H1 (cell line): ENCODE results near the gene SCAMP3. TPM values are rescaled to one million over a fixed set of nuclear protein-coding genes. Genes with fewer than 3 reads are reported as not detected.
"Not testable (repeated sequence)": the region's sequence is repeated elsewhere in the genome, so short reads cannot be mapped to it uniquely, and the experiment has no call there.

Source experiments
- CTCF ChIA-PET: fragments of 300-600 bp; sonication (Branson Sonifier 250); formaldehyde crosslinking; loops from one replicate; lab custom pipeline; 2021; ENCODE audit not compliant: partially characterized antibody; lab: Charles Lee
- POLR2A ChIA-PET: fragments of 300-600 bp; sonication (Branson Sonifier 250); formaldehyde crosslinking; loops from one replicate; lab custom pipeline; 2021; ENCODE audit warnings: inconsistent platforms; ENCODE audit not compliant: partially characterized antibody; lab: Charles Lee
- DNase-seq, 2 experiments: peaks; one replicate each; pipeline versions ENCODE4 v3.0.0 to v3.0.0-alpha.2; 2010 to 2022; ENCODE audit warnings: low spot score in 2 of 2, low read depth in 1 of 2, mixed read lengths in 1 of 2
- FAIRE-seq: peaks from 2 replicates; lab custom pipeline; 2011; peaks lifted over from hg19 to GRCh38; lab: Jason Lieb, UNC
- H2AFZ ChIP-seq: 2 replicates; pipeline ENCODE4 v1.8.1; 2012; ENCODE audit warnings: low read length, inconsistent platforms
- H2AK5ac ChIP-seq: 2 replicates; pipeline ENCODE4 v1.6.1; 2013; ENCODE audit warnings: low read depth, low read length
- H2BK120ac ChIP-seq: replicated peaks from 2 replicates; pipeline ENCODE3; 2013; ENCODE audit warnings: low read depth, low read length, inconsistent platforms
- H2BK12ac ChIP-seq: 2 replicates; pipeline ENCODE4 v1.6.1; 2013; ENCODE audit warnings: low read depth, low read length
- H2BK15ac ChIP-seq: 2 replicates; pipeline ENCODE4 v1.6.1; 2013; ENCODE audit warnings: low read length
- H2BK20ac ChIP-seq: 2 replicates; pipeline ENCODE4 v1.6.1; 2013; ENCODE audit warnings: low read length
- H2BK5ac ChIP-seq: 2 replicates; pipeline ENCODE4 v1.6.1; 2013; ENCODE audit warnings: low read depth, low read length
- H3K14ac ChIP-seq: 2 replicates; pipeline ENCODE4 v1.6.1; 2013; ENCODE audit warnings: inconsistent platforms; ENCODE audit not compliant: insufficient read length
- H3K18ac ChIP-seq: 2 replicates; pipeline ENCODE4 v1.6.1; 2013; ENCODE audit warnings: low read length; ENCODE audit errors: extremely low read depth
- H3K23ac ChIP-seq: 2 replicates; pipeline ENCODE4 v1.6.1; 2013; ENCODE audit warnings: inconsistent platforms; ENCODE audit not compliant: insufficient read length
- H3K23me2 ChIP-seq: 2 replicates; pipeline ENCODE4 v1.6.1; 2013; ENCODE audit warnings: low read depth, low read length
- H3K27ac ChIP-seq: 2 replicates; pipeline ENCODE4 v1.6.1; 2011; ENCODE audit warnings: low read depth, low read length, inconsistent platforms
- H3K27me3 ChIP-seq, 4 experiments: replicated peaks in 1 of 4; 1 replicate in 1 of 4; 2 replicates in 3 of 4; pipeline versions ENCODE4 v1.6.1 to v1.8.1; 2011 to 2013; ENCODE audit warnings: low read length in 3 of 4, mild to moderate bottlenecking in 3 of 4, inconsistent platforms in 2 of 4, mixed read lengths in 2 of 4, moderate library complexity in 1 of 4; ENCODE audit not compliant: control insufficient read depth in 3 of 4, insufficient read depth in 3 of 4; ENCODE audit errors: extremely low read depth in 1 of 4
- H3K36me3 ChIP-seq, 4 experiments: 2 replicates each; pipeline versions ENCODE4 v1.6.1 to v1.8.1; 2011 to 2013; ENCODE audit warnings: mild to moderate bottlenecking in 4 of 4, low read length in 3 of 4, moderate library complexity in 2 of 4, control low read depth in 1 of 4, inconsistent platforms in 1 of 4; ENCODE audit not compliant: insufficient read depth in 4 of 4, control insufficient read depth in 2 of 4
- H3K4ac ChIP-seq: replicated peaks from 2 replicates; pipeline ENCODE3; 2013; ENCODE audit warnings: low read length, low read depth, mixed read lengths, inconsistent platforms; ENCODE audit not compliant: insufficient read length
- H3K4me1 ChIP-seq, 4 experiments: replicated peaks in 1 of 4; 1 replicate in 1 of 4; 2 replicates in 3 of 4; pipeline versions ENCODE4 v1.6.1 to v1.8.1; 2011 to 2013; ENCODE audit warnings: low read length in 3 of 4, inconsistent platforms in 2 of 4, mixed read lengths in 1 of 4; ENCODE audit not compliant: insufficient read depth in 4 of 4, control insufficient read depth in 3 of 4
- H3K4me2 ChIP-seq, 2 experiments: 2 replicates each; pipeline versions ENCODE4 v1.6.1 to v1.8.1; 2011 to 2013; ENCODE audit warnings: low read depth in 2 of 2, low read length in 2 of 2, control low read depth in 1 of 2, inconsistent platforms in 1 of 2, mild to moderate bottlenecking in 1 of 2; ENCODE audit not compliant: insufficient read depth in 1 of 2
- H3K4me3 ChIP-seq, 4 experiments: fragments of 200-600, 300-600 bp in 1 of 4; sonication (generic), shearing (Covaris generic), sonication (Bioruptor Twin) in 1 of 4; 2 replicates each; pipeline versions ENCODE4 v1.5.1 to v1.8.1; 2011 to 2016; ENCODE audit warnings: low read length in 4 of 4, low read depth in 3 of 4, control low read depth in 2 of 4, inconsistent platforms in 2 of 4, mild to moderate bottlenecking in 2 of 4, mixed read lengths in 1 of 4, moderate library complexity in 1 of 4; ENCODE audit not compliant: insufficient read depth in 2 of 4; ENCODE audit errors: extremely low read depth in 1 of 4
- H3K56ac ChIP-seq: replicated peaks from 2 replicates; pipeline ENCODE3; 2013; ENCODE audit warnings: low read depth, mild to moderate bottlenecking, mixed read lengths, low read length, inconsistent platforms; ENCODE audit not compliant: insufficient read length
- H3K79me1 ChIP-seq: 2 replicates; pipeline ENCODE4 v1.6.1; 2013; ENCODE audit warnings: low read depth, low read length, control low read depth
- H3K79me2 ChIP-seq, 2 experiments: 2 replicates each; pipeline versions ENCODE4 v1.6.1 to v1.8.1; 2012 to 2013; ENCODE audit warnings: low read length in 2 of 2, mild to moderate bottlenecking in 2 of 2, inconsistent platforms in 1 of 2; ENCODE audit not compliant: insufficient read depth in 2 of 2, control insufficient read depth in 1 of 2
- H3K9ac ChIP-seq, 4 experiments: replicated peaks in 1 of 4; 1 replicate in 1 of 4; 2 replicates in 3 of 4; pipeline versions ENCODE4 v1.6.1 to v1.8.1; 2011 to 2013; ENCODE audit warnings: low read depth in 3 of 4, low read length in 3 of 4, control low read depth in 2 of 4, mild to moderate bottlenecking in 2 of 4, moderate library complexity in 2 of 4, inconsistent platforms in 1 of 4; ENCODE audit errors: extremely low read depth in 1 of 4
- H3K9me3 ChIP-seq, 2 experiments: 2 replicates each; pipeline versions ENCODE4 v1.6.1 to v1.8.1; 2012 to 2013; ENCODE audit warnings: mild to moderate bottlenecking in 2 of 2, moderate library complexity in 2 of 2, control low read depth in 1 of 2, inconsistent platforms in 1 of 2, low read depth in 1 of 2, low read length in 1 of 2, mixed read lengths in 1 of 2; ENCODE audit not compliant: insufficient read depth in 2 of 2
- H4K20me1 ChIP-seq, 2 experiments: replicated peaks in 1 of 2; 2 replicates each; pipeline versions ENCODE3 to v1.8.1; 2011 to 2013; ENCODE audit warnings: inconsistent platforms in 2 of 2, low read length in 2 of 2, mild to moderate bottlenecking in 1 of 2; ENCODE audit not compliant: insufficient read depth in 2 of 2, control insufficient read depth in 1 of 2
- H4K5ac ChIP-seq: 2 replicates; pipeline ENCODE4 v1.6.1; 2013; ENCODE audit warnings: low read length, low read depth, mixed read lengths, inconsistent platforms; ENCODE audit not compliant: insufficient read length
- H4K8ac ChIP-seq: 2 replicates; pipeline ENCODE4 v1.8.0; 2013; ENCODE audit warnings: mild to moderate bottlenecking, moderate library complexity, low read length, inconsistent platforms; ENCODE audit not compliant: insufficient read depth; ENCODE audit errors: extremely low read depth
- H4K91ac ChIP-seq: replicated peaks from 2 replicates; pipeline ENCODE3; 2013; ENCODE audit warnings: low read length, mixed read lengths, inconsistent platforms; ENCODE audit not compliant: insufficient read length
- WGBS, 2 experiments: shearing (Covaris generic) in 1 of 2; methylation state at CpG; one replicate each; pipeline versions ENCODE4 v1.1.6 to v1.1.7; 2013 to 2015; ENCODE audit warnings: low lambda C conversion rate in 2 of 2, mixed read lengths in 2 of 2, inconsistent platforms in 1 of 2, low coverage in 1 of 2, missing lambda C conversion rate in 1 of 2; ENCODE audit not compliant: insufficient replicate concordance in 2 of 2, insufficient coverage in 1 of 2, insufficient read length in 1 of 2; ENCODE audit errors: extremely low coverage in 1 of 2, missing lambda C conversion rate in 1 of 2; 5-methylcytosine and 5-hydroxymethylcytosine counted together
- polyA plus RNA-seq, 7 experiments: library from polyadenylated mRNA; depleted of rRNA in 3 of 7; stranded (reverse) in 5 of 7; unstranded in 2 of 7; fragments of >200 nt in 5 of 7; fragments of 200-250 nt in 2 of 7; gene quantifications; 1 replicate in 5 of 7; 2 replicates in 1 of 7; 4 replicates in 1 of 7; pipeline versions ENCODE4 v1.2.1 to v1.2.3, GENCODE V29; 2011 to 2013; ENCODE audit warnings: missing spikeins in 2 of 7, mixed read lengths in 2 of 7
- total RNA-seq: library from RNA; stranded (reverse); fragmentation: NEBNext Ultra II Directional; extraction: Animal tissue kit (Norgen Biotek cat#: 25700); gene quantifications from 2 replicates; pipeline ENCODE4 v1.2.1, GENCODE V29; 2021

Gene SCAMP3
- total and polyA plus RNA-seq, 2 of the 8 experiments (the other 6 are each of a cell fraction or from before 2014, with no cell fraction given): 48.9 to 143 TPM

- H3K14ac ChIP-seq, FAIRE-seq, H3K23me2 ChIP-seq, H3K4ac ChIP-seq, H3K79me2 ChIP-seq, H4K20me1 ChIP-seq, H2BK12ac ChIP-seq, H3K4me3 ChIP-seq, H3K56ac ChIP-seq, H3K9ac ChIP-seq, H4K8ac ChIP-seq, H3K4me1 ChIP-seq, H3K4me2 ChIP-seq, H2BK20ac ChIP-seq, H2AFZ ChIP-seq, H3K9me3 ChIP-seq, H4K5ac ChIP-seq, H2BK120ac ChIP-seq, DNase-seq, H3K79me1 ChIP-seq, H4K91ac ChIP-seq, H2BK5ac ChIP-seq, H2AK5ac ChIP-seq, H3K27ac ChIP-seq, H3K36me3 ChIP-seq, H2BK15ac ChIP-seq, H3K18ac ChIP-seq, H3K23ac ChIP-seq: not testable (repeated sequence)
- 91% methylated on average over 3 of the region's 3 CpGs; no CpG with 5 or more reads in 1 of the 2 experiments for whole genome bisulfite sequencing, 2 experiments
- POLR2A ChIA-PET: interaction anchor here (1.0 to 7.1 kb wide), 7 partner anchors 14 to 43 kb away, joined by 3 to 48 read pairs (median 4); partner anchors contain the start of genes CLK2, MTX1, SCAMP3 and THBS3
- CTCF ChIA-PET: interaction anchor here (0.6 to 15.2 kb wide), 6 partner anchors 10 to 480 kb away, joined by 3 to 227 read pairs (median 4); partner anchors contain the start of genes FDPS and RUSC1
- peaks cover 0 to 14% (median 4%) of the 10 kb centered on the region in 4 experiments; a peak in 2 of 7 replicates for H3K27me3 ChIP-seq
Measured at GRCh38 chr1:155246796-155247195, 15.4 kb downstream of the SCAMP3 start.
